NOMO-1 (cell line): ENCODE measurements around the gene OR2V2.
"Not testable (repeated sequence)": the region's sequence is repeated elsewhere in the genome, so short reads cannot be mapped to it uniquely, and the experiment has no call there.

ENCODE experiments used
- DNase-seq, 2 experiments: peaks; one replicate each; lab custom pipeline; 2025; ENCODE audit not compliant: unreplicated experiment in 2 of 2; lab: John Stamatoyannopoulos, UW

OR2V2 gene

GRCh38 chr5:181146927-181147636, at the start of gene OR2V2:
OR2V2 (plus strand) TSS chr5:181147586; CDS start chr5:181154943, 7,357 bp downstream.
- DNase-seq, result not testable (repeated sequence)

- DNase-seq, result not testable (repeated sequence)
Observed at GRCh38 chr5:181097759-181098491, 49.5 kb upstream of the OR2V2 start.

GRCh38 chr5:181098762-181099601, 48.4 kb upstream of the OR2V2 start:
- DNase-seq, result no peak

GRCh38 chr5:181099602-181100086, 47.7 kb upstream of the OR2V2 start:
- no peak for DNase-seq

GRCh38 chr5:181100121-181100875, 47.1 kb upstream of the OR2V2 start:
- DNase-seq, result no peak

- DNase-seq, result not testable (repeated sequence)
Observed at GRCh38 chr5:181101030-181101641, 46.2 kb upstream of the OR2V2 start.

- not testable (repeated sequence) for DNase-seq
Observed at GRCh38 chr5:181101930-181102674, 45.3 kb upstream of the OR2V2 start.

- DNase-seq, result not testable (repeated sequence)
Observed at GRCh38 chr5:181104259-181104568, 43.2 kb upstream of the OR2V2 start.

- not testable (repeated sequence) for DNase-seq
Observed at GRCh38 chr5:181104606-181105390, 42.6 kb upstream of the OR2V2 start.

- DNase-seq, result peak; percentile 32 to 37
Observed at GRCh38 chr5:181105391-181106025, 41.9 kb upstream of the OR2V2 start.

GRCh38 chr5:181107699-181108098, 39.7 kb upstream of the OR2V2 start:
- no peak for DNase-seq

- DNase-seq, result no peak
Observed at GRCh38 chr5:181108578-181109165, 38.7 kb upstream of the OR2V2 start.

- no peak for DNase-seq
Observed at GRCh38 chr5:181109489-181110013, 37.8 kb upstream of the OR2V2 start.

GRCh38 chr5:181111010-181111409, 36.4 kb upstream of the OR2V2 start:
- no peak for DNase-seq

- DNase-seq, result no peak
Observed at GRCh38 chr5:181112476-181112875, 34.9 kb upstream of the OR2V2 start.

- DNase-seq, result not testable (repeated sequence)
Observed at GRCh38 chr5:181113572-181113971, 33.8 kb upstream of the OR2V2 start.

GRCh38 chr5:181114284-181114843, 33.0 kb upstream of the OR2V2 start:
- DNase-seq, result no peak
